DND-41 (cell line): ENCODE results near the gene PHF1.

ENCODE experiments used
- CTCF ChIP-seq: IDR thresholded peaks from 2 replicates; pipeline ENCODE4 v1.5.1; 2012; ENCODE audit warnings: borderline replicate concordance, low read length, moderate library complexity, mild to moderate bottlenecking; ENCODE audit not compliant: poor library complexity, severe bottlenecking; ENCODE audit errors: extremely low read depth
- EZH2 ChIP-seq: IDR thresholded peaks from 3 replicates; pipeline ENCODE4 v1.6.1; 2012; ENCODE audit warnings: borderline replicate concordance, low read depth, mild to moderate bottlenecking, moderate library complexity, low read length, inconsistent platforms; ENCODE audit not compliant: severe bottlenecking

GRCh38 chr6:33445119-33445603 is 34.3 kb downstream of the PHF1 start:
- no peak for TF ChIP-seq CTCF
- TF ChIP-seq EZH2 = no peak
